Osteoblast (primary cell): Measurements from ENCODE around the gene EHF. TPM values are rescaled to one million over a fixed set of nuclear protein-coding genes. Genes with fewer than 3 reads are reported as not detected.

ENCODE experiments used
- DNase-seq: peaks from one replicate; pipeline ENCODE4 v3.0.0; 2011; ENCODE audit warnings: low spot score, mixed read lengths; ENCODE audit not compliant: insufficient read length; ENCODE audit errors: missing footprints
- H2AFZ ChIP-seq: 2 replicates; pipeline ENCODE4 v1.6.0; 2011; ENCODE audit warnings: mild to moderate bottlenecking, low read length
- H3K27ac ChIP-seq: 2 replicates; pipeline ENCODE4 v1.5.1; 2011; ENCODE audit warnings: mild to moderate bottlenecking, low read depth, low read length, moderate library complexity
- H3K27me3 ChIP-seq: 2 replicates; pipeline ENCODE4 v1.6.0; 2012; ENCODE audit warnings: mild to moderate bottlenecking, control low read depth, inconsistent platforms, low read length, moderate library complexity; ENCODE audit not compliant: insufficient read depth
- H3K36me3 ChIP-seq: 2 replicates; pipeline ENCODE4 v1.5.1; 2011; ENCODE audit warnings: mild to moderate bottlenecking, low read length, control low read depth, moderate library complexity; ENCODE audit not compliant: insufficient read depth
- H3K4me1 ChIP-seq: 2 replicates; pipeline ENCODE4 v1.5.1; 2011; ENCODE audit warnings: mild to moderate bottlenecking, low read length, control low read depth, moderate library complexity; ENCODE audit not compliant: insufficient read depth
- H3K4me2 ChIP-seq: 2 replicates; pipeline ENCODE4 v1.6.0; 2011; ENCODE audit warnings: mild to moderate bottlenecking, low read length; ENCODE audit not compliant: insufficient read depth
- H3K4me3 ChIP-seq: fragments of 200-600 bp; sonication (generic); 3 replicates; pipeline ENCODE4 v1.5.1; 2012; ENCODE audit warnings: mild to moderate bottlenecking, low read length, inconsistent platforms; ENCODE audit not compliant: insufficient read depth
- H3K79me2 ChIP-seq: 2 replicates; pipeline ENCODE4 v1.6.0; 2012; ENCODE audit warnings: mild to moderate bottlenecking, low read length, control low read depth, inconsistent platforms; ENCODE audit not compliant: insufficient read depth
- H3K9me3 ChIP-seq: 2 replicates; pipeline ENCODE4 v1.5.1; 2011; ENCODE audit warnings: low read depth, low read length, control low read depth
- H4K20me1 ChIP-seq: 2 replicates; pipeline ENCODE4 v1.6.0; 2012; ENCODE audit warnings: mild to moderate bottlenecking, low read length, control low read depth; ENCODE audit not compliant: insufficient read depth
- CTCF ChIP-seq: IDR thresholded peaks from 2 replicates; pipeline ENCODE4 v1.5.1; 2011; ENCODE audit warnings: mild to moderate bottlenecking, low read depth, low read length, moderate library complexity; ENCODE audit errors: extremely low read depth
- total RNA-seq: library from RNA; depleted of rRNA; stranded (reverse); fragments of >200 nt; gene quantifications from 2 replicates; pipeline ENCODE4 v1.2.3, GENCODE V29; 2012

Gene EHF
- total RNA-seq, 1 donor, result not detected

GRCh38 chr11:34656062-34656720 is 35.3 kb downstream of the EHF start:
- Histone ChIP-seq H3K9me3 (no peaks in the 10 kb centered on the region), H2AFZ (no peak overlapping the region), H4K20me1 (no peaks in the 10 kb centered on the region), H3K36me3 (no peaks in the 10 kb centered on the region), H3K4me1 (peaks cover 38% of the 10 kb centered on the region), H3K4me3 (no peak overlapping the region), H3K27me3 (no peaks in the 10 kb centered on the region), H3K4me2 (no peak overlapping the region), H3K27ac (peak overlapping the region; percentile 80), H3K79me2 (no peaks in the 10 kb centered on the region)
- no peak for DNase-seq
- no peak for TF ChIP-seq CTCF

- Histone ChIP-seq H4K20me1 (no peaks in the 10 kb centered on the region), H3K27ac (no peak overlapping the region), H3K4me2 (no peak overlapping the region), H3K36me3 (no peaks in the 10 kb centered on the region), H3K4me1 (peaks cover 21% of the 10 kb centered on the region), H3K9me3 (no peaks in the 10 kb centered on the region), H3K4me3 (no peak overlapping the region), H3K79me2 (no peaks in the 10 kb centered on the region), H3K27me3 (no peaks in the 10 kb centered on the region), H2AFZ (no peak overlapping the region)
- TF ChIP-seq CTCF, result no peak
- no peak for DNase-seq
Observed at GRCh38 chr11:34658071-34659015, 37.5 kb downstream of the EHF start.

GRCh38 chr11:34659096-34659733 is 38.3 kb downstream of the EHF start:
- no peak overlapping the region for H2AFZ ChIP-seq
- no peak for TF ChIP-seq CTCF
- H3K4me1 ChIP-seq, result peaks cover 13% of the 10 kb centered on the region
- H3K36me3 ChIP-seq, result no peaks in the 10 kb centered on the region
- no peaks in the 10 kb centered on the region for H3K79me2 ChIP-seq
- no peaks in the 10 kb centered on the region for H4K20me1 ChIP-seq
- no peak overlapping the region for H3K27ac ChIP-seq
- no peaks in the 10 kb centered on the region for H3K27me3 ChIP-seq
- H3K9me3 ChIP-seq, result no peaks in the 10 kb centered on the region
- H3K4me3 ChIP-seq, result no peak overlapping the region
- no peak overlapping the region for H3K4me2 ChIP-seq
- no peak for DNase-seq
